Liver (tissue), 3 donors: ENCODE measurements around the gene ZCCHC14.

ENCODE experiments used
- ATF3 ChIP-seq: IDR thresholded peaks from 2 replicates; pipeline ENCODE4 v1.6.1; 2016; ENCODE audit warnings: antibody characterized with exemption
- CTCF ChIP-seq: fragments of 150-350 bp; IDR thresholded peaks from 2 replicates; pipeline ENCODE4 v1.5.1; 2017; ENCODE audit warnings: improper control_type of control experiment, low read depth, low read length; ENCODE audit not compliant: missing input control
- GABPA ChIP-seq, 2 donors: IDR thresholded peaks in 1 of 2; conservative IDR thresholded peaks in 1 of 2; 2 replicates each; pipeline ENCODE4 v1.6.1; 2016; ENCODE audit warnings: antibody characterized with exemption in 2 of 2, mild to moderate bottlenecking in 1 of 2, moderate library complexity in 1 of 2
- HNF4A ChIP-seq, 2 donors: conservative IDR thresholded peaks; 2 replicates each; pipeline ENCODE4 v1.6.1; 2016; ENCODE audit warnings: antibody characterized with exemption in 2 of 2, mild to moderate bottlenecking in 2 of 2
- HNF4G ChIP-seq: IDR thresholded peaks from 2 replicates; pipeline ENCODE4 v1.6.1; 2016; ENCODE audit warnings: antibody characterized with exemption
- JUND ChIP-seq, 2 donors: IDR thresholded peaks; 2 replicates each; pipeline ENCODE4 v1.6.1; 2016; ENCODE audit warnings: antibody characterized with exemption in 2 of 2
- MAX ChIP-seq: IDR thresholded peaks from 2 replicates; pipeline ENCODE4 v1.6.1; 2016; ENCODE audit warnings: antibody characterized with exemption
- NR2F2 ChIP-seq: IDR thresholded peaks from 2 replicates; pipeline ENCODE4 v1.6.1; 2016; ENCODE audit warnings: antibody characterized with exemption
- RAD21 ChIP-seq, 2 donors: IDR thresholded peaks; 2 replicates each; pipeline ENCODE4 v1.6.1; 2016; ENCODE audit warnings: antibody characterized with exemption in 2 of 2, mild to moderate bottlenecking in 2 of 2
- REST ChIP-seq: IDR thresholded peaks from 2 replicates; pipeline ENCODE4 v1.6.1; 2016; ENCODE audit warnings: antibody characterized with exemption, mild to moderate bottlenecking
- SP1 ChIP-seq: IDR thresholded peaks from 2 replicates; pipeline ENCODE4 v1.6.1; 2018; ENCODE audit warnings: antibody characterized with exemption, mild to moderate bottlenecking
- TAF1 ChIP-seq: conservative IDR thresholded peaks from 2 replicates; pipeline ENCODE4 v1.6.1; 2016; ENCODE audit warnings: antibody characterized with exemption, mild to moderate bottlenecking
- ZBTB33 ChIP-seq: IDR thresholded peaks from 2 replicates; pipeline ENCODE4 v1.6.1; 2016; ENCODE audit warnings: antibody characterized with exemption
- donor health status: healthy.
- donor health status: healthy.

- TF ChIP-seq RAD21 (IDR thresholded peaks at IDR 0.05) (no peak), CTCF (no peak), TAF1 (no peak), GABPA (IDR thresholded peaks at IDR 0.05 in 1 of 2, conservative IDR thresholded peaks at IDR 0.05 in 1 of 2) (no peak), SP1 (no peak), ATF3 (no peak), HNF4G (no peak), MAX (no peak), ZBTB33 (no peak), NR2F2 (no peak), HNF4A (conservative IDR thresholded peaks at IDR 0.05) (no peak), REST (no peak), JUND (IDR thresholded peaks at IDR 0.05) (no peak)
These were observed 68.6 kb downstream of the ZCCHC14 start for GRCh38 chr16:87424266-87424665.
